Measurements from ENCODE around the gene ABCG5.

ABCG5 gene

DNA sequence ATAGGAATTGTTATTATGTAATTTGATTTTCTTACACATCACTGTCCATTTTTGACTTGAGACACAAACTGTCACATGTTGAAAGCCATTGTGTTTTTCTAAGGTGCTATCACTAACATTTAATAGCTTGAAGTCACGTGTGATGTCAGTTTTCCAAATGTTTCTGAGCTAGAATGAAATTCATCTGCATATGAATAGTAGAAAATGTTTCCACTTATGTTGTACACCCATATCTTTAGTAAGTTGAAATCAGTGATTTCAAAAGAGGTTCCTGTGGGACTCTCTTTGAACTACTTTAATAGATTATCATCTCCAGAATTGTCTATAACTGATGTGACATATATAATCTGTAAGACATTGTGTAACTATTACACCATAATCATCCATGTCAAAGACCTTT is 27.8 kb downstream of the ABCG5 start:
- no peak overlapping the region for H3K4me3 ChIP-seq (ENCODE audit: low read depth, low read length)
- TF ChIP-seq, protein P1, sequence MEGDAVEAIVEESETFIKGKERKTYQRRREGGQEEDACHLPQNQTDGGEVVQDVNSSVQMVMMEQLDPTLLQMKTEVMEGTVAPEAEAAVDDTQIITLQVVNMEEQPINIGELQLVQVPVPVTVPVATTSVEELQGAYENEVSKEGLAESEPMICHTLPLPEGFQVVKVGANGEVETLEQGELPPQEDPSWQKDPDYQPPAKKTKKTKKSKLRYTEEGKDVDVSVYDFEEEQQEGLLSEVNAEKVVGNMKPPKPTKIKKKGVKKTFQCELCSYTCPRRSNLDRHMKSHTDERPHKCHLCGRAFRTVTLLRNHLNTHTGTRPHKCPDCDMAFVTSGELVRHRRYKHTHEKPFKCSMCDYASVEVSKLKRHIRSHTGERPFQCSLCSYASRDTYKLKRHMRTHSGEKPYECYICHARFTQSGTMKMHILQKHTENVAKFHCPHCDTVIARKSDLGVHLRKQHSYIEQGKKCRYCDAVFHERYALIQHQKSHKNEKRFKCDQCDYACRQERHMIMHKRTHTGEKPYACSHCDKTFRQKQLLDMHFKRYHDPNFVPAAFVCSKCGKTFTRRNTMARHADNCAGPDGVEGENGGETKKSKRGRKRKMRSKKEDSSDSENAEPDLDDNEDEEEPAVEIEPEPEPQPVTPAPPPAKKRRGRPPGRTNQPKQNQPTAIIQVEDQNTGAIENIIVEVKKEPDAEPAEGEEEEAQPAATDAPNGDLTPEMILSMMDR (conservative IDR thresholded peaks at IDR 0.05; ENCODE audit: low read depth, low read length), result no peak
- no peak for DNase-seq (ENCODE audit: low read depth)

DNA sequence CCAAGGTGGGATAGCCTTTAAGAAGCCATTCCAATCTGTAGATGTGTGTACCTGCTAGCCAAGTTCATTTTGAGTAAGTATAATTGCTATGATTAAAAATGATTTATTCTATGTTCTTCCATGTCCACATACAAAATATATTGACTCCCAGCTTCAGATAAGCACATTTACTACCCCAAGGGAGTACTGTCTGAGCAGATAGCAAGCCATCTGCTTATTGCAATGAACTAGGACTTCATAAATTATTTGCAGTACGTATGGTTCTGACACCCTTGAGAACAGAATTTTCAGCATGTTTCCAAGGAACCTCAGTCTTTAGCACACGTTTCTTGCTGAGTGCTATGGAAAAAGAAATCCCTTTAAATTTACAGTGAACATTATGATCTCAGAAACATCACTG is 28.2 kb downstream of the ABCG5 start:
- TF ChIP-seq, protein P1 (conservative IDR thresholded peaks at IDR 0.05; ENCODE audit: low read depth, low read length), result no peak

DNA sequence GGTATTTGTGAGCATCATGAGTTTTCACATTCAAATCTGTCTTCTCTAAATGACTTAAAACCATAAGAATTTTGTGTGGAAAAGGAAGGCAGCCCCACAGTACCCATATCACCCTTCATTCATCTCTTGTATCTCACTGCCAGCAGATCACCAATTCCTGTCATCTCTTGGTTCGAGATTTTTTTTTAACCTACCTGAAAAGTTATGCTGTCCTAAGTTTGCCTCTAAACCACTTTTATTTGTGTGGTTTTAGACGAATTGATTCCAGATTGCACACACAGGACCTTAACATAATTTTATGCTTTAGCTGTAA is 32.0 kb downstream of the ABCG5 start:
- H3K4me3 ChIP-seq (ENCODE audit: low read depth, low read length), result no peak overlapping the region
- TF ChIP-seq, protein P1 (conservative IDR thresholded peaks at IDR 0.05; ENCODE audit: low read depth, low read length), result no peak
- no peak for DNase-seq (ENCODE audit: low read depth)

More for the DNA sequence above, 28.2 kb downstream of the ABCG5 start:
- DNase-seq (ENCODE audit: low read depth), result no peak
- H3K4me3 ChIP-seq (ENCODE audit: low read depth, low read length), result no peak overlapping the region

DNA sequence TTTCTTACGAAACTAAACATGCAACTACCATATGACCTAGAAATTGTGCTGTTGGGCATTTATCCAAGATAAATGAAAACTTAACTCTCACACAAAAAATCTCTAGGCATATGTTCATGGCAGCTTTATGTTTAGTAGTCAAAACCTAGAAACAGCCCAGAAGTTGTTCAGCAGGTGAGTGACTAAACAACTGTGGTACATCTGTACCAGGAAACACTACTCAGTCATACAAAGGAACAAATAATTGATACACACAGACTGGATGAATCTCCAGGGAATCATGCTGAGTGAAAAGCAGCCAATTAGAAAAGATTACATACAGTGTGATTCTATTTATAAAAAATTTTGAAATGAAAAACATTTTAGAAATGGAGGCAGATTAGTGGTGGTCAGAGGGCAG is 35.5 kb downstream of the ABCG5 start:
- H3K4me3 ChIP-seq (ENCODE audit: low read depth, low read length), result no peak overlapping the region
- DNase-seq (ENCODE audit: low read depth), result peak; percentile 59
- TF ChIP-seq, protein P1 (conservative IDR thresholded peaks at IDR 0.05; ENCODE audit: low read depth, low read length), result no peak

DNA sequence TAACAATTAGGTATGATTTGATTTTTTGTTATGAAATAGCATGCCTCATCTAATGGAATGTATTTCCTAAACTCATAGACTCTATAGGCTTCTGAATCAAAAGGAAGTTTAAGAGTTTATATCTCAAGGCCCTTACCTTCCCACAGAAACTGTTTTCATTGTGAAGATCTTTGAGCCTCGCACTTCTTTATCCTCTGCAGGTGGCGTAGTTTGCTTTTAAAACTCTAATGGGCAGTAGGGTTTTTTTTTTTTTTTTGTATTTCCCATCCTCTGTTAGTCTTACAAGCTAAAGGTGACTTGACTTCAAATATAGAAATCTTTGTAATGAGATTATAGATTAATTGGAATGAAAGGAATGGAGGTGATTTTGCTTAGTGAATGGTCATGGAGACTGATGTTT is 36.5 kb downstream of the ABCG5 start:
- H3K4me3 ChIP-seq (ENCODE audit: low read depth, low read length), result no peak overlapping the region
- TF ChIP-seq, protein P1 (conservative IDR thresholded peaks at IDR 0.05; ENCODE audit: low read depth, low read length), result no peak
- DNase-seq (ENCODE audit: low read depth), result no peak

DNA sequence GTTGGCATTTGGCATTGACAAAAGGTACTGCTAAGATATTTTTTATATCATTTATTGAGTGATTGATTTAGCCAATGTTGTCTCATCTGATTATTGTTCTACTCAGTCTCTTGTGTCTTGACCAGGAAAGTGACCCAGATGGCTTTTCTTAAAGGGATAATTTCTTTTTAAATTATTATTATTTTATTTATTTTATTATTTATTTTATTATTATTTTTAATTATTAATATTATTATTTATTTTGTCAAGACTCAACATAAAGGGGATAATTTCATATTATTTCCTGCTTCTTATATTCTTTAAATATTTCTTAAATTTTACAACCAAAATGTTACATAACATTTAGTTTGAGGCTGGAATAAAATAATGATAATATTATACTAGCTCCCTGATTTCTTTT is 37.7 kb downstream of the ABCG5 start:
- no peak for DNase-seq (ENCODE audit: low read depth)
- TF ChIP-seq, protein P1 (conservative IDR thresholded peaks at IDR 0.05; ENCODE audit: low read depth, low read length), result no peak

DNA sequence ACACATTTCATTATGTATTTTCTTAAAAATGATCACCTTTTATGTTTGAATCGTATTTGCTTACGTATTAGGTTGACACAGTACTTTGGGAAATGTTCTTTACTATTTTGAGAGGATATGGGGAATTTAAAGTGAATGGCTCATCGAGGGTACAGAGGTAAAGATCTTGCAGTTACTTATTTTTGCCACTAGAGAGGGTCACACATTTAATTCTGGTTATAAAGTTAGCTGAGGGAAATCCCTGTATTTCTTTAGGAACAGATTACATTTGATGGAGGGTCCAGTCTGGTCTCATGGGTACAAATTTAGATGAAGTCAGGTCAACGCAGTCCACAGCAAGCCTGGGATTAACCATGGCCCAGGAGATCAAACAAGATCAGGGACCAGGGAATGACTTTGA is 40.3 kb downstream of the ABCG5 start:
- DNase-seq (ENCODE audit: low read depth), result peak; percentile 22
- no peak overlapping the region for H3K4me3 ChIP-seq (ENCODE audit: low read depth, low read length)
- TF ChIP-seq, protein P1 (conservative IDR thresholded peaks at IDR 0.05; ENCODE audit: low read depth, low read length), result peak; percentile 41

More for the DNA sequence above, 37.7 kb downstream of the ABCG5 start:
- no peak overlapping the region for H3K4me3 ChIP-seq (ENCODE audit: low read depth, low read length)

Data from choroid plexus epithelial cell (primary cell).